ENCODE data around the gene RSL1D1.
A peak's percentile ranks its signal among the peaks of the same experiment; 100 is the strongest.

- TF ChIP-seq EZH2 (IDR thresholded peaks at IDR 0.05; ENCODE audit: low read depth, low read length, severe bottlenecking) = no peak
- no peak for TF ChIP-seq RNF2 (IDR thresholded peaks at IDR 0.05; ENCODE audit: borderline replicate concordance, low read depth, low read length, missing control alignments, poor library complexity, severe bottlenecking)
- TF ChIP-seq, protein P1, sequence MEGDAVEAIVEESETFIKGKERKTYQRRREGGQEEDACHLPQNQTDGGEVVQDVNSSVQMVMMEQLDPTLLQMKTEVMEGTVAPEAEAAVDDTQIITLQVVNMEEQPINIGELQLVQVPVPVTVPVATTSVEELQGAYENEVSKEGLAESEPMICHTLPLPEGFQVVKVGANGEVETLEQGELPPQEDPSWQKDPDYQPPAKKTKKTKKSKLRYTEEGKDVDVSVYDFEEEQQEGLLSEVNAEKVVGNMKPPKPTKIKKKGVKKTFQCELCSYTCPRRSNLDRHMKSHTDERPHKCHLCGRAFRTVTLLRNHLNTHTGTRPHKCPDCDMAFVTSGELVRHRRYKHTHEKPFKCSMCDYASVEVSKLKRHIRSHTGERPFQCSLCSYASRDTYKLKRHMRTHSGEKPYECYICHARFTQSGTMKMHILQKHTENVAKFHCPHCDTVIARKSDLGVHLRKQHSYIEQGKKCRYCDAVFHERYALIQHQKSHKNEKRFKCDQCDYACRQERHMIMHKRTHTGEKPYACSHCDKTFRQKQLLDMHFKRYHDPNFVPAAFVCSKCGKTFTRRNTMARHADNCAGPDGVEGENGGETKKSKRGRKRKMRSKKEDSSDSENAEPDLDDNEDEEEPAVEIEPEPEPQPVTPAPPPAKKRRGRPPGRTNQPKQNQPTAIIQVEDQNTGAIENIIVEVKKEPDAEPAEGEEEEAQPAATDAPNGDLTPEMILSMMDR (IDR thresholded peaks at IDR 0.05; ENCODE audit: control extremely low read depth in 1 of 3, insufficient read depth in 1 of 3, low read depth in 1 of 3, low read length in 3 of 3) = peak; percentile 18 to 35 (median 29); a peak in 3 of 4 replicates
- TF ChIP-seq TBP (IDR thresholded peaks at IDR 0.05; ENCODE audit: low read depth, low read length) = no peak
- TF ChIP-seq YY1 (IDR thresholded peaks at IDR 0.05; ENCODE audit: low read depth, low read length) = no peak
- no peak for TF ChIP-seq CREB1 (IDR thresholded peaks at IDR 0.05)
- no peak for TF ChIP-seq MAFK (IDR thresholded peaks at IDR 0.05; ENCODE audit: low read depth, low read length)
These were observed 19.9 kb upstream of the RSL1D1 start for GRCh38 chr16:11871193-11871592.

All from H1 (cell line).